Measurements from ENCODE around the gene INAFM2.

The INAFM2 gene

GRCh38 chr15:40330368-40330836 is 6.9 kb downstream of the INAFM2 start:
- DNase-seq, result no peak

GRCh38 chr15:40331026-40331425 is 7.5 kb downstream of the INAFM2 start:
- no peak for DNase-seq

- DNase-seq, result no peak
Observed at GRCh38 chr15:40331637-40332036, 8.1 kb downstream of the INAFM2 start.

- DNase-seq, result no peak
Observed at GRCh38 chr15:40332113-40332781, 8.8 kb downstream of the INAFM2 start.

- peak in 1 of 2 experiments; percentile 42 for DNase-seq
Observed at GRCh38 chr15:40333922-40334492, 10.5 kb downstream of the INAFM2 start.

- DNase-seq, result no peak
Observed at GRCh38 chr15:40334541-40334940, 11.0 kb downstream of the INAFM2 start.

- no peak for DNase-seq
Observed at GRCh38 chr15:40334941-40335795, 11.7 kb downstream of the INAFM2 start.

- peak; percentile 24 to 30 for DNase-seq
Observed at GRCh38 chr15:40335938-40336743, 12.6 kb downstream of the INAFM2 start.

GRCh38 chr15:40336744-40337122 is 13.2 kb downstream of the INAFM2 start:
- DNase-seq, result no peak

GRCh38 chr15:40337597-40337996 is 14.1 kb downstream of the INAFM2 start:
- DNase-seq, result no peak

- peak; percentile 68 to 72 for DNase-seq
Observed at GRCh38 chr15:40338041-40338657, 14.7 kb downstream of the INAFM2 start.

GRCh38 chr15:40338921-40339620 is 15.6 kb downstream of the INAFM2 start:
- no peak for DNase-seq

- DNase-seq, result no peak
Observed at GRCh38 chr15:40339621-40339945, 16.1 kb downstream of the INAFM2 start.

- peak; percentile 45 to 48 for DNase-seq
Observed at GRCh38 chr15:40340038-40340739, 16.7 kb downstream of the INAFM2 start.

- peak; percentile 65 to 74 for DNase-seq
Observed at GRCh38 chr15:40340740-40341400, 17.4 kb downstream of the INAFM2 start, which contains the start of gene CCDC9B. CCDC9B (minus strand) TSS chr15:40340939; CDS start chr15:40340819, 120 bp downstream.

- DNase-seq, result no peak
Observed at GRCh38 chr15:40342416-40343320, 19.2 kb downstream of the INAFM2 start.

GRCh38 chr15:40343512-40343911 is 20.0 kb downstream of the INAFM2 start:
- DNase-seq, result no peak

GRCh38 chr15:40344217-40344616 is 20.7 kb downstream of the INAFM2 start:
- no peak for DNase-seq

- DNase-seq, result peak; percentile 45 to 50
Observed at GRCh38 chr15:40344631-40345120, 21.2 kb downstream of the INAFM2 start.

Data from NCI-H2081 (cell line).